Suprapubic skin (tissue), 4 donors: Measurements from ENCODE around the gene CEBPG. TPM values are rescaled to one million over a fixed set of nuclear protein-coding genes. Genes with fewer than 3 reads are reported as not detected.
A peak's percentile ranks its signal among the peaks of the same experiment; 100 is the strongest.

ENCODE experiments used
- DNase-seq, 2 donors: peaks; one replicate each; pipeline ENCODE4 v3.0.0-alpha.2; 2019; ENCODE audit warnings: low spot score in 2 of 2
- H3K27ac ChIP-seq: fragments of 200-600 bp; sonication (generic); one replicate; pipeline ENCODE4 v1.5.1; 2019
- H3K27me3 ChIP-seq: fragments of 200-600 bp; sonication (generic); one replicate; pipeline ENCODE4 v1.5.1; 2019
- H3K36me3 ChIP-seq: fragments of 200-600 bp; sonication (generic); one replicate; pipeline ENCODE4 v1.5.1; 2019
- H3K4me1 ChIP-seq: fragments of 200-600 bp; sonication (generic); one replicate; pipeline ENCODE4 v1.5.1; 2019
- H3K4me3 ChIP-seq: fragments of 200-600 bp; sonication (generic); one replicate; pipeline ENCODE4 v1.5.1; 2019; ENCODE audit warnings: mild to moderate bottlenecking
- H3K9me3 ChIP-seq: fragments of 200-600 bp; sonication (generic); one replicate; pipeline ENCODE4 v1.5.1; 2019
- CTCF ChIP-seq, 2 donors: fragments of 200-600 bp in 1 of 2; fragments of 450-650 bp in 1 of 2; sonication (generic) in 1 of 2; IDR thresholded peaks; one replicate each; pipeline ENCODE4 v1.5.1; 2016 to 2019; ENCODE audit warnings: antibody characterized with exemption in 2 of 2, mild to moderate bottlenecking in 1 of 2, moderate library complexity in 1 of 2
- EP300 ChIP-seq: sonication (generic); formaldehyde crosslinking; IDR thresholded peaks from one replicate; pipeline ENCODE4 v1.6.1; 2017; ENCODE audit warnings: antibody characterized with exemption
- POLR2A ChIP-seq, 2 donors: fragments of 450-650 bp; IDR thresholded peaks; one replicate each; pipeline ENCODE4 v1.6.1; 2017; ENCODE audit warnings: antibody characterized with exemption in 2 of 2, mild to moderate bottlenecking in 2 of 2, moderate library complexity in 2 of 2
- POLR2AphosphoS5 ChIP-seq, 3 donors: sonication (generic); formaldehyde crosslinking; IDR thresholded peaks; one replicate each; pipeline ENCODE4 v1.6.1; 2017; ENCODE audit warnings: antibody characterized with exemption in 3 of 3
- WGBS: methylation state at CpG from one replicate; pipeline ENCODE4 v1.1.5; 2018; 5-methylcytosine and 5-hydroxymethylcytosine counted together
- total RNA-seq, 4 donors: library from RNA; depleted of rRNA; stranded (reverse); fragments of >200 nt; gene quantifications; one replicate each; pipeline ENCODE4 v1.1.0, GENCODE V29; 2016

Gene CEBPG
- total RNA-seq, 4 donors from 2014 or later, result 37.7 to 63.0 (median 45.2) TPM

DNA sequence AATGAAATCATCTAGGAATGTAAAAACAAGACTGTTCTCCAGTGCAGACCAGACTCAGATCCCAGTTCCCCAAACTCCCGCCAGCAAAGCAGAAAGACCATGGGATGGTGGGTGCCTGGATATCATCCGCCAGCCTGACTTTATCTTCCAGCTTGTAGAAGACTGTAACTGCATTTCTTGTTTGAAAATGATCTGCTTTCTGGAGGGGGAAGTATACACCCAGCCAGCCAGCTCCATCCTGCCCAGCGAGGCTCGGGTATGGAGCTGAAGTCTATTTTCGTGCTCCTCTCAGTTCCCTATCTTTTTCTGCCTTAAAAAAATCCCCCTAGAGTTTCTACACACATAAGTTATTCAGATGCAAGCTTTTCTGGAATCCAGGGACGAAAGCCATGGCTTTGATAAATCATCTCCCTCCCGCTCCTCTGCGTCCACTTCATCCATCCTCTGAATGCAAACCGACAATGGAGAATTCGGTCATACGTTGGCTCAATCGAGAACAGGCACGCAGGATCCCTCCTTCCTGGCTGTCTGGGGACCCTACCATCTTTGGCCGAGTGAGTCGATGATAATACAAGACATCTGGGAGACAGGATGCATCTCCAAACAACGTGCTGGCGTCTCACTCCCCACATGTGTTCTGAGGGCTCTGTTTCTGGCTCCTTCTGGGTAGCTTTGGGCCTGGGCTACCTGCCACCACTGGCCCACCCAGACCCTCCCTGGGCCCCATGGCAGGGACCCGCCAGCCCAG is 31.2 kb downstream of the CEBPG start:
- H3K9me3 ChIP-seq, result no peaks in the 10 kb centered on the region
- H3K27ac ChIP-seq, result no peak overlapping the region
- TF ChIP-seq CTCF (IDR thresholded peaks at IDR 0.05), result no peak
- TF ChIP-seq EP300, result no peak
- TF ChIP-seq POLR2A (IDR thresholded peaks at IDR 0.05), result no peak
- no peak for TF ChIP-seq POLR2AphosphoS5 (IDR thresholded peaks at IDR 0.05)
- peak in 1 of 2 donors; percentile 56 for DNase-seq
- H3K36me3 ChIP-seq, result no peaks in the 10 kb centered on the region
- H3K27me3 ChIP-seq, result no peaks in the 10 kb centered on the region
- 75% methylated on average over 18 of the region's 18 CpGs for WGBS
- no peak overlapping the region for H3K4me3 ChIP-seq
- H3K4me1 ChIP-seq, result peaks cover 20% of the 10 kb centered on the region

- no peak for DNase-seq
- 80% methylated on average over 8 of the region's 8 CpGs for WGBS
- TF ChIP-seq CTCF (IDR thresholded peaks at IDR 0.05), result no peak
- TF ChIP-seq POLR2A (IDR thresholded peaks at IDR 0.05), result no peak
- TF ChIP-seq POLR2AphosphoS5 (IDR thresholded peaks at IDR 0.05), result no peak
- no peak for TF ChIP-seq EP300
- no peaks in the 10 kb centered on the region for H3K36me3 ChIP-seq
- H3K4me1 ChIP-seq, result peaks cover 20% of the 10 kb centered on the region
- no peaks in the 10 kb centered on the region for H3K27me3 ChIP-seq
- no peaks in the 10 kb centered on the region for H3K9me3 ChIP-seq
- H3K4me3 ChIP-seq, result no peak overlapping the region
- no peak overlapping the region for H3K27ac ChIP-seq
Measured at GRCh38 chr19:33405254-33405552, 31.7 kb downstream of the CEBPG start.

- DNase-seq, result peak in 1 of 2 donors; percentile 64
- Histone ChIP-seq H3K27me3 (no peaks in the 10 kb centered on the region), H3K27ac (no peak overlapping the region), H3K4me3 (no peak overlapping the region), H3K9me3 (no peaks in the 10 kb centered on the region), H3K4me1 (peaks cover 20% of the 10 kb centered on the region), H3K36me3 (peaks cover 2% of the 10 kb centered on the region)
- 75% methylated on average over 18 of the region's 34 CpGs for WGBS
- no peak for TF ChIP-seq POLR2AphosphoS5 (IDR thresholded peaks at IDR 0.05)
- no peak for TF ChIP-seq EP300
- TF ChIP-seq CTCF (IDR thresholded peaks at IDR 0.05), result no peak
- no peak for TF ChIP-seq POLR2A (IDR thresholded peaks at IDR 0.05)
Measured at GRCh38 chr19:33405553-33406461, 32.3 kb downstream of the CEBPG start.

DNA sequence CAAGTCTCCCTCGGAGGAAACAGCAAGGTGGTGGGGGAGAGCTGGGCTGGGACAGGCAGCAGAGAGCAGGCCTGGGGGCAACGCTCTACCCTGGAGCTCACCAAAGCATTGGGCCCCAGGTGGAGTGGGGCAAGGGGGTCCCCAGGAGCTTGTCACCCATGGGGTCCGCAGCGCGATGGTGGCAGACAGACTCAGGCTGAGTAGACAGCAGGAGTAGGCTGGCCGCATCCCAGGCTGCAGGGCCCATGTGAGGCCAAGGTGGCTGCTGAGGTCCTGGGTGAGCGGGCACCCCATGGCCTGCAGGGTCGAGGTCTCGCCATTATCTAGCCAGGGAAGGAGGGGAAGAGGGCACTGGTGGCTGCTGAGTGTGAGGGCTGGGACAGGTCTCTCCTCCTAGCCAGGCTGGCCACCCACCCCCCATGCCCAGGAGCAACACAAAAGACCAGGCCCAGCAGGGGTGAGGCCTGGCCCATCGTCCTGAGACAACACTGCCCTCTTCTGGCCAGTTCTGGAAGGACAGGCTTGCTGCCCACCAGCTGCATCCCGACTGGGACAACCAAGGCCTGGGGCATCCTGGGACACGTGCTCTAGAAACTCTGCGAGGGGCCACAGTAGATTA is 33.1 kb downstream of the CEBPG start:
- Histone ChIP-seq H3K27ac (no peak overlapping the region), H3K27me3 (no peaks in the 10 kb centered on the region), H3K4me3 (no peak overlapping the region), H3K9me3 (no peaks in the 10 kb centered on the region), H3K36me3 (peaks cover 10% of the 10 kb centered on the region), H3K4me1 (peaks cover 20% of the 10 kb centered on the region)
- peak in 1 of 2 donors; percentile 69 for DNase-seq
- 91% methylated on average over 8 of the region's 13 CpGs for WGBS
- peak; percentile 90 to 96 for TF ChIP-seq CTCF (IDR thresholded peaks at IDR 0.05)
- no peak for TF ChIP-seq POLR2A (IDR thresholded peaks at IDR 0.05)
- no peak for TF ChIP-seq EP300

DNA sequence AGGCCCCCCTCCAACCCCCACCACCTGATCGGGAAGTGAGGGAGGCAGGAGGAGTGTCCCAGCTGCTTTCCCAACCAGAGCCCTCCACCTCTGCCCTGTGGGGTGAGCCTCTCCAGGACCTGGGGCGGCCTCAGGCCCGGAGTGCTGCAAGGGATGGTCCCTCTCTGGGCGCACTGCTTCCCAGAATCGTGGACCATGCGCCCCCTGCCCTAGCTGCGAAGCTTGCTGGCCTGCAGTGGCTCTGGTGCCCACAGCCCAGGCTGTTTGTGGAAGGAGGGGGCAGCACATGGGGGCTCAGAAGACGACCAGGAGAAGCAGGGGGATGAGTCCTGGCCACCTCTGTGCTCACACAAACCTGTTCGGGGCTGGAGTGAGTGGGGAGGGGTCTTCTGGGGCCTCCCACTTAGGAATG is 33.6 kb downstream of the CEBPG start:
- Histone ChIP-seq H3K9me3 (no peaks in the 10 kb centered on the region), H3K36me3 (peaks cover 10% of the 10 kb centered on the region), H3K27ac (no peak overlapping the region), H3K4me3 (no peak overlapping the region), H3K4me1 (peaks cover 20% of the 10 kb centered on the region), H3K27me3 (no peaks in the 10 kb centered on the region)
- TF ChIP-seq CTCF (IDR thresholded peaks at IDR 0.05) (no peak), EP300 (no peak), POLR2A (IDR thresholded peaks at IDR 0.05) (no peak), POLR2AphosphoS5 (IDR thresholded peaks at IDR 0.05) (no peak)
- no peak for DNase-seq
- 29% methylated on average over 1 of the region's 9 CpGs for WGBS
